Endothelial cell of umbilical vein (primary cell): ENCODE measurements around the gene NLN.

ENCODE experiments used
- EZH2 ChIP-seq: IDR thresholded peaks from 2 replicates; pipeline ENCODE4 v1.6.1; 2012; ENCODE audit warnings: borderline replicate concordance, low read depth, mild to moderate bottlenecking, moderate library complexity, low read length, inconsistent platforms; ENCODE audit not compliant: severe bottlenecking
- FOS ChIP-seq: IDR thresholded peaks from 2 replicates; pipeline ENCODE4 v1.6.1; 2011; ENCODE audit warnings: mild to moderate bottlenecking, low read length, moderate library complexity, borderline replicate concordance; ENCODE audit not compliant: insufficient read depth
- JUN ChIP-seq: IDR thresholded peaks from 2 replicates; pipeline ENCODE4 v1.6.1; 2011; ENCODE audit warnings: borderline replicate concordance, low read depth; ENCODE audit not compliant: insufficient read length, insufficient read depth
- MAX ChIP-seq: IDR thresholded peaks from 2 replicates; pipeline ENCODE4 v1.6.1; 2011; ENCODE audit not compliant: insufficient read depth, insufficient read length
- POLR2A ChIP-seq: IDR thresholded peaks from 2 replicates; pipeline ENCODE4 v1.6.1; 2012; ENCODE audit warnings: low read depth, mild to moderate bottlenecking, control low read depth, low read length
- POLR2AphosphoS5 ChIP-seq: IDR thresholded peaks from 2 replicates; pipeline ENCODE4 v1.6.1; 2012; ENCODE audit warnings: low read depth, mild to moderate bottlenecking, control low read depth, low read length, moderate library complexity; ENCODE audit not compliant: insufficient read depth
- TF ChIP-seq, protein P1 (sequence below), 2 donors: IDR thresholded peaks; 1 replicate in 1 of 2; 2 replicates in 1 of 2; pipeline ENCODE4 v1.5.1; 2011; ENCODE audit warnings: low read length in 2 of 2, mild to moderate bottlenecking in 2 of 2, moderate library complexity in 2 of 2, control low read depth in 1 of 2, inconsistent platforms in 1 of 2, low read depth in 1 of 2; ENCODE audit not compliant: insufficient read depth in 1 of 2; ENCODE audit errors: extremely low read depth in 1 of 2

GRCh38 chr5:65837139-65837538 is 115.1 kb downstream of the NLN start:
- TF ChIP-seq, protein P1, sequence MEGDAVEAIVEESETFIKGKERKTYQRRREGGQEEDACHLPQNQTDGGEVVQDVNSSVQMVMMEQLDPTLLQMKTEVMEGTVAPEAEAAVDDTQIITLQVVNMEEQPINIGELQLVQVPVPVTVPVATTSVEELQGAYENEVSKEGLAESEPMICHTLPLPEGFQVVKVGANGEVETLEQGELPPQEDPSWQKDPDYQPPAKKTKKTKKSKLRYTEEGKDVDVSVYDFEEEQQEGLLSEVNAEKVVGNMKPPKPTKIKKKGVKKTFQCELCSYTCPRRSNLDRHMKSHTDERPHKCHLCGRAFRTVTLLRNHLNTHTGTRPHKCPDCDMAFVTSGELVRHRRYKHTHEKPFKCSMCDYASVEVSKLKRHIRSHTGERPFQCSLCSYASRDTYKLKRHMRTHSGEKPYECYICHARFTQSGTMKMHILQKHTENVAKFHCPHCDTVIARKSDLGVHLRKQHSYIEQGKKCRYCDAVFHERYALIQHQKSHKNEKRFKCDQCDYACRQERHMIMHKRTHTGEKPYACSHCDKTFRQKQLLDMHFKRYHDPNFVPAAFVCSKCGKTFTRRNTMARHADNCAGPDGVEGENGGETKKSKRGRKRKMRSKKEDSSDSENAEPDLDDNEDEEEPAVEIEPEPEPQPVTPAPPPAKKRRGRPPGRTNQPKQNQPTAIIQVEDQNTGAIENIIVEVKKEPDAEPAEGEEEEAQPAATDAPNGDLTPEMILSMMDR (IDR thresholded peaks at IDR 0.05; ENCODE audit: extremely low read depth in 1 of 2, insufficient read depth in 1 of 2, low read depth in 1 of 2, low read length in 2 of 2), result no peak
- TF ChIP-seq MAX (no peak), EZH2 (no peak), POLR2AphosphoS5 (no peak), JUN (no peak), POLR2A (no peak), FOS (no peak)
